ENCODE data around the gene CARS2.

GRCh38 chr13:110651271-110651670 is 54.6 kb downstream of the CARS2 start:
- TF ChIP-seq POLR2A (IDR thresholded peaks at IDR 0.05) (no peak), CTCF (IDR thresholded peaks at IDR 0.05) (no peak)
